Lower leg skin (tissue), 3 donors: ENCODE data around the gene EVL.

Experiments
- CTCF ChIP-seq, 3 donors: fragments of 450-650 bp; IDR thresholded peaks; one replicate each; pipeline ENCODE4 v1.5.1; 2016; ENCODE audit warnings: antibody characterized with exemption in 3 of 3, mild to moderate bottlenecking in 3 of 3, moderate library complexity in 2 of 3
- POLR2A ChIP-seq, 2 donors: fragments of 450-650 bp; IDR thresholded peaks; one replicate each; pipeline ENCODE4 v1.6.1; 2016 to 2017; ENCODE audit warnings: antibody characterized with exemption in 2 of 2, mild to moderate bottlenecking in 1 of 2, moderate library complexity in 1 of 2

- TF ChIP-seq POLR2A (IDR thresholded peaks at IDR 0.05) (no peak), CTCF (IDR thresholded peaks at IDR 0.05) (no peak)
These were observed 82.7 kb downstream of the EVL start for GRCh38 chr14:100147691-100148464.
